Measurements from ENCODE around the gene AMOT. TPM values are rescaled to one million over a fixed set of nuclear protein-coding genes. Genes with fewer than 3 reads are reported as not detected.

Gene AMOT
- total and polyA plus RNA-seq, 10 of the 15 experiments (the other 5 are each of a cell fraction or from before 2014, with no cell fraction given), result 0.92 to 14.5 (median 2.9) TPM

DNA sequence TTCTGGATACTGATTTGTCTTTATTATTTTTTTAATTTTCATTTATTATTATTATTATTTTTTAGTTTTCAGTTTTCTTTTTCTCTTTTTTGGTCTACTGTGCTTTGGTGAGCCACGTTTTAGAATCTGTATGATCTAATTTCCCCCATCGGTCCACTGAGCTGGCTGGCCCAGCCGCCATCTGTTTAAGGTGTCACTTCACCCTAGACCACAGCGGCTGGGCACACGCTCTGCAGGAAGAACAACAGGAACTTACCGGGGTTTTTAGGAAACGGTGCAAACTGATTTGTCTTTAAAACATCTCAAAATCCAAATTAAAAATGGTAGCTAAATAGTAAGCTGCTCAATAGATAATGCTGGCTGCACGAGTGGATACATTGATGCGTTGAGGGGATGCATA is 48.8 kb upstream of the AMOT start:
- TF ChIP-seq NFIC (IDR thresholded peaks at IDR 0.05; ENCODE audit: low read depth, low read length), result no peak
- no peak for TF ChIP-seq HDGF (IDR thresholded peaks at IDR 0.05)
- TF ChIP-seq, protein P1, sequence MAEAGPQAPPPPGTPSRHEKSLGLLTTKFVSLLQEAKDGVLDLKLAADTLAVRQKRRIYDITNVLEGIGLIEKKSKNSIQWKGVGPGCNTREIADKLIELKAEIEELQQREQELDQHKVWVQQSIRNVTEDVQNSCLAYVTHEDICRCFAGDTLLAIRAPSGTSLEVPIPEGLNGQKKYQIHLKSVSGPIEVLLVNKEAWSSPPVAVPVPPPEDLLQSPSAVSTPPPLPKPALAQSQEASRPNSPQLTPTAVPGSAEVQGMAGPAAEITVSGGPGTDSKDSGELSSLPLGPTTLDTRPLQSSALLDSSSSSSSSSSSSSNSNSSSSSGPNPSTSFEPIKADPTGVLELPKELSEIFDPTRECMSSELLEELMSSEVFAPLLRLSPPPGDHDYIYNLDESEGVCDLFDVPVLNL (IDR thresholded peaks at IDR 0.05; ENCODE audit: low read depth, low read length), result no peak
- no peak for TF ChIP-seq DPF2 (IDR thresholded peaks at IDR 0.05)
- TF ChIP-seq NRF1 (conservative IDR thresholded peaks at IDR 0.05; ENCODE audit: low read depth, low read length), result no peak
- no peak for TF ChIP-seq RELA (IDR thresholded peaks at IDR 0.05; ENCODE audit: borderline replicate concordance, partially characterized antibody)
- TF ChIP-seq, protein P2, sequence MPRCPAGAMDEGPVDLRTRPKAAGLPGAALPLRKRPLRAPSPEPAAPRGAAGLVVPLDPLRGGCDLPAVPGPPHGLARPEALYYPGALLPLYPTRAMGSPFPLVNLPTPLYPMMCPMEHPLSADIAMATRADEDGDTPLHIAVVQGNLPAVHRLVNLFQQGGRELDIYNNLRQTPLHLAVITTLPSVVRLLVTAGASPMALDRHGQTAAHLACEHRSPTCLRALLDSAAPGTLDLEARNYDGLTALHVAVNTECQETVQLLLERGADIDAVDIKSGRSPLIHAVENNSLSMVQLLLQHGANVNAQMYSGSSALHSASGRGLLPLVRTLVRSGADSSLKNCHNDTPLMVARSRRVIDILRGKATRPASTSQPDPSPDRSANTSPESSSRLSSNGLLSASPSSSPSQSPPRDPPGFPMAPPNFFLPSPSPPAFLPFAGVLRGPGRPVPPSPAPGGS (IDR thresholded peaks at IDR 0.05; ENCODE audit: borderline replicate concordance, insufficient read depth, low read depth, low read length, poor library complexity, severe bottlenecking), result no peak
- TF ChIP-seq JUND (IDR thresholded peaks at IDR 0.05; ENCODE audit: low read depth, low read length), result no peak
- TF ChIP-seq BCL11A (IDR thresholded peaks at IDR 0.05; ENCODE audit: low read depth, low read length), result no peak
- no peak for TF ChIP-seq BHLHE40 (IDR thresholded peaks at IDR 0.05; ENCODE audit: borderline replicate concordance in 1 of 2, low read depth in 2 of 2, low read length in 1 of 2)
- no peak for TF ChIP-seq ESRRA (IDR thresholded peaks at IDR 0.05; ENCODE audit: low read length)
- TF ChIP-seq, protein P3, sequence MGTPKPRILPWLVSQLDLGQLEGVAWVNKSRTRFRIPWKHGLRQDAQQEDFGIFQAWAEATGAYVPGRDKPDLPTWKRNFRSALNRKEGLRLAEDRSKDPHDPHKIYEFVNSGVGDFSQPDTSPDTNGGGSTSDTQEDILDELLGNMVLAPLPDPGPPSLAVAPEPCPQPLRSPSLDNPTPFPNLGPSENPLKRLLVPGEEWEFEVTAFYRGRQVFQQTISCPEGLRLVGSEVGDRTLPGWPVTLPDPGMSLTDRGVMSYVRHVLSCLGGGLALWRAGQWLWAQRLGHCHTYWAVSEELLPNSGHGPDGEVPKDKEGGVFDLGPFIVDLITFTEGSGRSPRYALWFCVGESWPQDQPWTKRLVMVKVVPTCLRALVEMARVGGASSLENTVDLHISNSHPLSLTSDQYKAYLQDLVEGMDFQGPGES (IDR thresholded peaks at IDR 0.05), result no peak
- TF ChIP-seq ZZZ3 (IDR thresholded peaks at IDR 0.05; ENCODE audit: control insufficient read depth, insufficient read length, low read depth), result no peak
- no peak for TF ChIP-seq CBX5 (IDR thresholded peaks at IDR 0.05; ENCODE audit: low read depth)
- TF ChIP-seq RUNX3 (IDR thresholded peaks at IDR 0.05; ENCODE audit: low read length), result no peak
- no peak for TF ChIP-seq POLR2AphosphoS5 (IDR thresholded peaks at IDR 0.05; ENCODE audit: low read length)
- no peak for TF ChIP-seq SPI1 (IDR thresholded peaks at IDR 0.05; ENCODE audit: borderline replicate concordance, insufficient read depth, low read depth, low read length)
- no peak for TF ChIP-seq NR2F1 (conservative IDR thresholded peaks at IDR 0.05)
- no peak overlapping the region for H3K4me3 ChIP-seq
- no peaks in the 10 kb centered on the region for H3K4me1 ChIP-seq (ENCODE audit: control insufficient read depth, insufficient read depth, low read length)
- H4K20me1 ChIP-seq (ENCODE audit: control insufficient read depth, insufficient read depth), result no peaks in the 10 kb centered on the region
- H3K27me3 ChIP-seq (replicated peaks in 1 of 2; ENCODE audit: control insufficient read depth in 2 of 2, insufficient read depth in 2 of 2, low read length in 1 of 2), result no peaks in the 10 kb centered on the region; a peak in 1 of 4 replicates
- H3K4me2 ChIP-seq (ENCODE audit: control insufficient read depth, insufficient read depth), result no peak overlapping the region
- no peak overlapping the region for H3K9ac ChIP-seq (ENCODE audit: control insufficient read depth, insufficient read depth, low read length)
- ATAC-seq (no peak), DNase-seq (ENCODE audit: low read depth, low spot score) (no peak), FAIRE-seq (no peak)
- in situ Hi-C loops (cut with MboI) (no loop called here), intact Hi-C loops (cut with micrococcal nuclease; ENCODE audit: unreplicated experiment) (no loop called here)
- H3K9me3 ChIP-seq (replicated peaks; ENCODE audit: control insufficient read depth, insufficient read depth, low read length), result no peaks in the 10 kb centered on the region
- H2AFZ ChIP-seq (ENCODE audit: control insufficient read depth, low read depth, low read length), result no peak overlapping the region
- no peaks in the 10 kb centered on the region for H3K79me2 ChIP-seq (ENCODE audit: control insufficient read depth, insufficient read depth, low read length)
- BruUV-seq (replicated peaks), result no TSS peak
- no peaks in the 10 kb centered on the region for H3K36me3 ChIP-seq (ENCODE audit: control insufficient read depth in 2 of 2, insufficient read depth in 2 of 2, low read length in 1 of 2)
- H3K27ac ChIP-seq (ENCODE audit: control insufficient read depth, insufficient read depth), result no peak overlapping the region
- RAD21 ChIA-PET (ENCODE audit: unreplicated experiment), result no interaction called here
- CTCF ChIA-PET, result no interaction called here
- 12% methylated on average over 9 of the region's 9 CpGs for WGBS (ENCODE audit: insufficient coverage, insufficient replicate concordance, low lambda C conversion rate, missing lambda C conversion rate)
- SMC1A ChIA-PET (ENCODE audit: uncharacterized antibody, unreplicated experiment), result no interaction called here
- POLR2A ChIA-PET, result no interaction called here
